Endothelial cell of umbilical vein (primary cell): ENCODE data around the gene HPGDS. TPM values are rescaled to one million over a fixed set of nuclear protein-coding genes. Genes with fewer than 3 reads are reported as not detected.
A peak's percentile ranks its signal among the peaks of the same experiment; 100 is the strongest.

ENCODE experiments used
- BruUV-seq: library from RNA; stranded (reverse); fragments of 400-500 nt; replicated peaks from 2 replicates; lab custom pipeline; 2021; lab: Mats Ljungman, UMichigan
- CTCF ChIA-PET: fragments of 300-600, 350-600 bp; sonication (Branson Sonifier 250); formaldehyde crosslinking; loops from one replicate; lab custom pipeline; 2021; ENCODE audit warnings: antibody characterized with exemption, inconsistent platforms; lab: Charles Lee
- POLR2A ChIA-PET: fragments of 300-600, 350-600 bp; sonication (Branson Sonifier 250); formaldehyde crosslinking; loops from one replicate; lab custom pipeline; 2021; ENCODE audit warnings: antibody characterized with exemption, inconsistent platforms; lab: Charles Lee
- DNase-seq: peaks from one replicate; pipeline ENCODE4 v3.0.0-alpha.2; 2011; ENCODE audit warnings: low read depth, low spot score
- FAIRE-seq: peaks from 2 replicates; lab custom pipeline; 2011; peaks lifted over from hg19 to GRCh38; lab: Jason Lieb, UNC
- H2AFZ ChIP-seq: 2 replicates; pipeline ENCODE4 v1.6.0; 2012; ENCODE audit warnings: low read depth, low read length, control low read depth, inconsistent platforms
- H3K27ac ChIP-seq: 2 replicates; pipeline ENCODE4 v1.5.1; 2011; ENCODE audit warnings: low read depth, mild to moderate bottlenecking, control low read depth, low read length, moderate library complexity; ENCODE audit not compliant: insufficient read depth
- H3K27me3 ChIP-seq, 2 experiments: 2 replicates each; pipeline versions ENCODE4 v1.6.0 to v1.6.1; 2011; ENCODE audit warnings: low read length in 2 of 2, mixed read lengths in 1 of 2; ENCODE audit not compliant: control insufficient read depth in 2 of 2, insufficient read depth in 2 of 2
- H3K36me3 ChIP-seq, 2 experiments: 2 replicates in 1 of 2; 3 replicates in 1 of 2; pipeline ENCODE4 v1.5.1; 2011; ENCODE audit warnings: low read length in 2 of 2, mild to moderate bottlenecking in 1 of 2, moderate library complexity in 1 of 2; ENCODE audit not compliant: control insufficient read depth in 2 of 2, insufficient read depth in 2 of 2; ENCODE audit errors: extremely low read depth in 1 of 2
- H3K4me1 ChIP-seq: 3 replicates; pipeline ENCODE4 v1.5.1; 2011; ENCODE audit warnings: mild to moderate bottlenecking, low read length; ENCODE audit not compliant: control insufficient read depth, insufficient read depth; ENCODE audit errors: extremely low read depth
- H3K4me2 ChIP-seq: 2 replicates; pipeline ENCODE4 v1.6.1; 2011; ENCODE audit warnings: low read length, control low read depth, mixed read lengths; ENCODE audit not compliant: insufficient read depth
- H3K4me3 ChIP-seq, 3 experiments: fragments of 200-600 bp in 1 of 3; sonication (generic), shearing (Covaris generic) in 1 of 3; replicated peaks in 1 of 3; 2 replicates each; pipeline ENCODE4 v1.5.1; 2011 to 2016; ENCODE audit warnings: control low read depth in 3 of 3, low read length in 3 of 3, mild to moderate bottlenecking in 2 of 3, inconsistent platforms in 1 of 3, low read depth in 1 of 3, moderate library complexity in 1 of 3; ENCODE audit not compliant: insufficient read depth in 1 of 3
- H3K79me2 ChIP-seq: 2 replicates; pipeline ENCODE4 v1.6.0; 2012; ENCODE audit warnings: low read length, inconsistent platforms; ENCODE audit not compliant: control insufficient read depth, insufficient read depth
- H3K9ac ChIP-seq: replicated peaks from 2 replicates; pipeline ENCODE3; 2011; ENCODE audit warnings: low read length, control low read depth; ENCODE audit not compliant: insufficient read depth; ENCODE audit errors: extremely low read depth
- H3K9me1 ChIP-seq: replicated peaks from 3 replicates; pipeline ENCODE4 v1.6.0; 2011; ENCODE audit warnings: mild to moderate bottlenecking, low read length; ENCODE audit not compliant: control insufficient read depth, insufficient read depth; ENCODE audit errors: extremely low read depth
- H3K9me3 ChIP-seq: replicated peaks from 2 replicates; pipeline ENCODE4 v1.5.1; 2012; ENCODE audit warnings: low read length, inconsistent platforms; ENCODE audit not compliant: control insufficient read depth, insufficient read depth
- H4K20me1 ChIP-seq: replicated peaks from 2 replicates; pipeline ENCODE3; 2011; ENCODE audit warnings: mild to moderate bottlenecking, low read length; ENCODE audit not compliant: control insufficient read depth, insufficient read depth; ENCODE audit errors: extremely low read depth
- CTCF ChIP-seq, 2 donors: IDR thresholded peaks; 1 replicate in 1 of 2; 2 replicates in 1 of 2; pipeline ENCODE4 v1.5.1; 2011; ENCODE audit warnings: low read length in 2 of 2, mild to moderate bottlenecking in 2 of 2, moderate library complexity in 2 of 2, control low read depth in 1 of 2, inconsistent platforms in 1 of 2, low read depth in 1 of 2; ENCODE audit not compliant: insufficient read depth in 1 of 2; ENCODE audit errors: extremely low read depth in 1 of 2
- EZH2 ChIP-seq: IDR thresholded peaks from 2 replicates; pipeline ENCODE4 v1.6.1; 2012; ENCODE audit warnings: borderline replicate concordance, low read depth, mild to moderate bottlenecking, moderate library complexity, low read length, inconsistent platforms; ENCODE audit not compliant: severe bottlenecking
- FOS ChIP-seq: IDR thresholded peaks from 2 replicates; pipeline ENCODE4 v1.6.1; 2011; ENCODE audit warnings: mild to moderate bottlenecking, low read length, moderate library complexity, borderline replicate concordance; ENCODE audit not compliant: insufficient read depth
- GATA2 ChIP-seq: IDR thresholded peaks from 2 replicates; pipeline ENCODE4 v1.7.0; 2011; ENCODE audit warnings: low read depth, mild to moderate bottlenecking, moderate library complexity, mixed read lengths, low read length; ENCODE audit not compliant: insufficient read length, insufficient read depth
- JUN ChIP-seq: IDR thresholded peaks from 2 replicates; pipeline ENCODE4 v1.6.1; 2011; ENCODE audit warnings: borderline replicate concordance, low read depth; ENCODE audit not compliant: insufficient read length, insufficient read depth
- MAX ChIP-seq: IDR thresholded peaks from 2 replicates; pipeline ENCODE4 v1.6.1; 2011; ENCODE audit not compliant: insufficient read depth, insufficient read length
- MYC ChIP-seq: IDR thresholded peaks from one replicate; pipeline ENCODE4 v1.6.1; 2011; ENCODE audit warnings: mild to moderate bottlenecking, low read depth, low read length
- POLR2A ChIP-seq: IDR thresholded peaks from 2 replicates; pipeline ENCODE4 v1.6.1; 2012; ENCODE audit warnings: low read depth, mild to moderate bottlenecking, control low read depth, low read length
- POLR2AphosphoS5 ChIP-seq: IDR thresholded peaks from 2 replicates; pipeline ENCODE4 v1.6.1; 2012; ENCODE audit warnings: low read depth, mild to moderate bottlenecking, control low read depth, low read length, moderate library complexity; ENCODE audit not compliant: insufficient read depth
- dilution Hi-C: fragments of 300-500 bp; cut with MboI; formaldehyde crosslinking; loops from one replicate; pipeline ENCODE4 v1.15.0; 2019; ENCODE audit warnings: low sequenced_read_pairs; ENCODE audit not compliant: extremely low pct_ligation_motif_present
- intact Hi-C: fragments of 100-400 bp; cut with micrococcal nuclease; formaldehyde crosslinking; loops from one replicate; pipeline ENCODE4 v1.10.0; 2022
- polyA plus RNA-seq, 4 experiments: library from polyadenylated mRNA; depleted of rRNA in 3 of 4; stranded (reverse) in 3 of 4; unstranded in 1 of 4; fragments of >200 nt; gene quantifications; 2 replicates each; pipeline versions ENCODE4 v1.2.1 to v1.2.3, GENCODE V29; 2011 to 2012; ENCODE audit warnings: missing spikeins in 1 of 4
- total RNA-seq: library from RNA; stranded (reverse); gene quantifications from 2 replicates; pipeline ENCODE4 v1.2.3, GENCODE V29; 2021

HPGDS gene
- total and polyA plus RNA-seq, 2 donors (not counting 3 experiments of a cell fraction or from before 2014, with no cell fraction given) = not detected

- no peak for DNase-seq
- H3K4me3 ChIP-seq = no peak overlapping the region
- BruUV-seq = TSS peak; percentile 26
These were observed 52.4 kb downstream of the HPGDS start for GRCh38 chr4:94290245-94290644.

More at GRCh38 chr4:94290245-94290644, 52.4 kb downstream of the HPGDS start:
- Histone ChIP-seq H3K4me1 (no peaks in the 10 kb centered on the region), H3K36me3 (peaks cover 5 to 9% of the 10 kb centered on the region in 2 experiments), H3K27me3 (no peaks in the 10 kb centered on the region), H3K9me3 (no peaks in the 10 kb centered on the region), H2AFZ (no peak overlapping the region), H3K79me2 (no peaks in the 10 kb centered on the region), H3K9ac (no peak overlapping the region), H3K9me1 (no peaks in the 10 kb centered on the region), H3K4me2 (no peak overlapping the region), H4K20me1 (no peaks in the 10 kb centered on the region), H3K27ac (no peak overlapping the region)
- TF ChIP-seq GATA2 (no peak), JUN (no peak), MAX (no peak), POLR2A (no peak), FOS (no peak), EZH2 (no peak), MYC (no peak), CTCF (IDR thresholded peaks at IDR 0.05; ENCODE audit: extremely low read depth in 1 of 2, insufficient read depth in 1 of 2, low read depth in 1 of 2, low read length in 2 of 2) (no peak), POLR2AphosphoS5 (no peak)
- ChIA-PET CTCF (interaction anchor here (0.6 to 1.9 kb wide), 2 partner anchors 15 to 16 kb away, joined by 3 to 7 read pairs; no protein-coding TSS in a partner anchor), POLR2A (no interaction called here)
- intact Hi-C loops = no loop called here
- FAIRE-seq = no peak
- dilution Hi-C loops = no loop called here
